Raji (cell line): Measurements from ENCODE around the gene ARHGAP26.

Experiments used
- POLR2A ChIP-seq: IDR thresholded peaks from 2 replicates; pipeline ENCODE4 v1.6.1; 2011; ENCODE audit warnings: low read depth, low read length, control low read depth; ENCODE audit not compliant: insufficient read depth

Gene ARHGAP26

DNA sequence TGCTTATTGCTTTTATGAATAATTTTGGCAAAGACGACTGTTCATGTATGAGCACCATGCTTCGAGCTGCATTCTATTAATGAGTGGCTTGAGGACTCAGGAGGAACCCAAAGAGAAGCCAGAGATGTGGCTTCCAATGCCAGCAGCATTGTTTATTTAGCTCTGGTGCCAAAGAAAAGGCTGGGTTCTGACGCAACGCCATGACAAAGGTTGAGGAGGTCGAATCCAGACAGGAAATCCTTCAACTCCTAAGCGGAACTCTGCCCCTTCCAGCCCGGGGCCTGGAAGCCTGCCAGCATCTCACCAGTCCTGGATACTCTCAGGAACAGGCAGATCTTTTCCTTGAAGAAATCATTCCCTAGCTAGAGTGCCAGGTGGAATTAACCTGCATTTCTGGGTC, 104.4 kb downstream of the ARHGAP26 start:
- no peak for TF ChIP-seq POLR2A

- TF ChIP-seq POLR2A, result no peak
Measured at GRCh38 chr5:142875936-142876335, 105.8 kb downstream of the ARHGAP26 start.

- TF ChIP-seq POLR2A, result no peak
Measured at GRCh38 chr5:142876817-142877216, 106.6 kb downstream of the ARHGAP26 start.

DNA sequence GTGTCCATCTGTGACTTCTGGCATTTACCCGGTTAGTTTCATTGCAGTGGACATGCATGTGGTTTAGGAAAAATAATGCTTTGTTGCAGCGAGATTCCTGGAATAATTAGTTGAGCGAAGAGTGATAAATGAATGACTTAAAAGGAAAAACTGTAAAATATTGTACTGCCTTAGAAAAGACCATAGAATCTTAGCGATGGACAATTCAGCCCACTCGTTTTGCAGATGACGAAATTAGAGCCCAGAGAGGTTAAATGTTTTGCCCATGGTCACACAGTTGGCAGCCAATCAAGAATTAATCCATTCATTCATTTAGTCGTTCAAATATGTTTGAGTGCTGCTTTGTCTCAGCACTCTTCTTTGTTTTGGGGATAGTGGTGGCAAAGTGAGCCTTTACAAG, 107.9 kb downstream of the ARHGAP26 start:
- no peak for TF ChIP-seq POLR2A

- TF ChIP-seq POLR2A, result no peak
Measured at GRCh38 chr5:142878638-142879037, 108.5 kb downstream of the ARHGAP26 start.

DNA sequence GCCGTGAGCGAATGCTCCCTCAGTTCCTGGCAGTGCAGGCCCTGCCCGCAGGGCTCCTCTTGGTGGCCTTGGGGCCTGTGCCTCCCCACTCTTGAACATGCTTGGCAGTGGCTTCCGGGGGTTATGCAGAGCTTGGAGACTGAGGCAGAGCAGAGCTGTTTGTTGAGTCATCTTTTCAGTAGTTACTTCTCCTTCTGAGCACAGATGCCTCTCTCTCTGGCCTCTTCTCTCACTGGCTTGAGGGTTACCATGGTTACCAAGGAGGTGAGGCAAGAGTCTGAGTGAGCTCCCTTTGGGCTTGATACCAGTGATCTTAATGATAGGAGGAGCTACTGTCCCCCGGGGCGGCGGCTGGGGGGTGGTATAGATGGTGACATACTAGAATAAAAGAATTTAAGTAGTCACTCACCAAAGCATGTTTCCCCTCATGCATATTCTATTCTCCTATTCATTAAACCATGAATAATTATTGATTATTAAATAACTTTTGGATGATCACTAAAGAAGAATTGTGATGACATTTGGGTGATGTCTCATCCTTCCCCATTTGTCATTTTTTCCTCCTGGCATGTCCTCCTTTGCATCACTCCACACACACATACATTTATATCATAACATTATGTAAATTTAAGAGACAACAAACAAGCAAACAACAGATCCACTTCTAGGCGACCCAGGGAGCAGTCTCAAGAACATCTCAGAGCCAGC, 111.1 kb downstream of the ARHGAP26 start:
- TF ChIP-seq POLR2A, result no peak

- TF ChIP-seq POLR2A, result no peak
Measured at GRCh38 chr5:142881784-142882126, 111.6 kb downstream of the ARHGAP26 start.

- no peak for TF ChIP-seq POLR2A
Measured at GRCh38 chr5:142883025-142883424, 112.8 kb downstream of the ARHGAP26 start.

- no peak for TF ChIP-seq POLR2A
Measured at GRCh38 chr5:142883438-142883837, 113.3 kb downstream of the ARHGAP26 start.

DNA sequence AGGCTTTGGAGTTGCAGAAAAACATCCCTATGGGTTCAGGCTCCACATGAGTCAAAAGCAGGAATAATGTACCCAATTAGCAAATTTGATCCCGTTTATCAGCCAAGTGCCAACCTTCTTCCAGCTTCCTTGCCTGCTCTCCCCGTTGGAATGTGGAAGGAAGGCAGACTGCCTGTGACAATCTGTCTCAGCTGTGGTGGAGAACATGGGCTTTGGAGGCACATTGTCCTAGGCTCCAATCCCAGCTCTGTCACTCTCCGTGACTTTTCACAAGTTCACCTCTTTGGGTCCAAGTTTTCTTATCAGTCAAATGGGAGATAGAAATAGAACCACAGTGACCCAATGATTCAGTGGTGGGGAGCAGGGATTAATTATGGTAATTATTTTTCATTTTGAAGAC, 113.9 kb downstream of the ARHGAP26 start:
- no peak for TF ChIP-seq POLR2A

DNA sequence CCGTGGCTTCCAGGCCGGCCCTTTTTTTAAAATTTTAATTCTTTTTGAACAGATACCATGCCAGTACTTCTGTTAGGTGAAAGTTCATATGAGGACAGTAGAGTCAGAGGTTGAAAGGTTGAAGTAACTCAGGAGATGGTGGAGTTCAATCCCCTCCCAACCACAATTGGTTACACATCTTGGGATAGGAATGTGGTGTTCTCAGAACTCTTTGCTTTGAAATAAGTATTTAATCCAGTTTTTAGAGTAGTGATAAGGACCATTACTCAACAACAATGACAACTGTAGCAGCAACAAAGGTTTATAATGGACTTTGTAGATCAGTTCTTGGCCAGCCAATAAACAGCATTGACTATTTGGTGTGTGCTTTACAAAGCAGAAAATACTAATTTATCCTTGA, 116.0 kb downstream of the ARHGAP26 start:
- no peak for TF ChIP-seq POLR2A

GRCh38 chr5:142886956-142887355, 116.8 kb downstream of the ARHGAP26 start:
- TF ChIP-seq POLR2A, result no peak

DNA sequence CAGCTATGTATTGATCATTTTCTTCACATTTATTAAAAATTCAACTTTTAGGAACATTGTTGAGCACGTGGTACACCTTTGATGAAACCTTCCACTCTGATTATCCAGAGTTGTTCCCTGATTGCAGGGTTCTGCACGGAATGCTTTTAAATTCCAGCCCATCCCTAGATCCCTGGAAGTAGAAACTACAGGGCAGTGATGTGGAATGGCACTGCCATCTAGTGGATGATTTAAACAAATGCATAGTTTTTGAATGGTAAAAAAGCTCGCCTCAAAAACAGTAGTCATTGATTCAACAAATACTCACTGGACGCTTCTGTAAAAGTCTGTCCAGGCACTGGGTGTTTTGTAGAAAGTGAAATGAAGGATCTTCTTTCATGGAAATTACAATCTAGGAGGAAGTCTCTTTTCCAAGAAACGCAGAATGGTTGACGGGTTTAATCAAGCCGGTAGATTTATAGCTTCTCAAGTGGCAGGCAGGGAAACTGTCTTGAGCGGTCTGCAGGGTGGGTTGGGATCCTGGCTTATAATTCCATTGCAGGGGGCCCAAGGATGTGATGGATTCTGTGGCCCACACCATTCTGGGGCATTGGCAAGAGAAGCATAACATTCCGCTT, 118.4 kb downstream of the ARHGAP26 start:
- TF ChIP-seq POLR2A, result no peak

DNA sequence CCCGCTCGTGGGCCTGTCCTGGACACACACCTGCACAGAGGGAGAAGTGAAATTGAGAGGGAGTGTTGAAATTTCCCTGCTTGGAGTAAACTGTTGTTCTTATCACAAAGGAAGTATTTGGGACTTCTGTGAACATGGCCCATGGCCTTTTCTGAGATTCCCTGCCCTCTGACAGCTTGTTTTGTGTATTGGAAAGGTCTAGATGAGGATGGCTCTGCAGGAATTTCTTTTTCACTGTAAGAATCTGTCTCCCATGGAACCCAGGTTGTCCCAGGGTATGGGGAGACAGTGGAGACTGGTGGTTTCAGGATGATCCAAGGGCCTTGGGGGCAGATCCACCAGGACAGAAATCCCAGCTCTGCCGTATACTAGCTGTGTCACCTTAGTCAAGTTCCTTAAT, 121.8 kb downstream of the ARHGAP26 start:
- TF ChIP-seq POLR2A, result no peak

GRCh38 chr5:142894315-142894714, 124.1 kb downstream of the ARHGAP26 start:
- TF ChIP-seq POLR2A, result no peak

DNA sequence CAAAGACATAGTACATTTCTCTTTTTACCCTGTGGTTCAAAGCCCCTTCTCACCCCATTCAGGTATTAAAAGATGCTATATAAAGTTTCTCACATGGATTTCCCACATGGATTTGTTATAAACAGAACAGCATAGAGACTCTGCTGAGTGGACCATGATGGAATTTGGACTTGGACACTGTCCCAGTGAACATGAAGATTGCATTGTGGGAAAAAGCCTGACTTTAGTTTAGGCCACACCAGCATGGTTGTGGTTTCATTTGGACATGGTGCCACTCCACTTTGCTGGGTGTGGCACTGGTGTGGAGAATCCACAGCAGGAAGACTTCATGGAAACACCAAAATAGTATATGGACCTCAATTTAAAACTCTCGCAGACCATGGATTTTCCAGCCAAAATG, 124.6 kb downstream of the ARHGAP26 start:
- TF ChIP-seq POLR2A, result no peak
